ENCODE measurements around the gene FAM193A. TPM values are rescaled to one million over a fixed set of nuclear protein-coding genes. Genes with fewer than 3 reads are reported as not detected.
"Not testable (repeated sequence)": the region's sequence is repeated elsewhere in the genome, so short reads cannot be mapped to it uniquely, and the experiment has no call there.

FAM193A gene
- polyA plus RNA-seq, 1 experiment, result 5.9 TPM

DNA sequence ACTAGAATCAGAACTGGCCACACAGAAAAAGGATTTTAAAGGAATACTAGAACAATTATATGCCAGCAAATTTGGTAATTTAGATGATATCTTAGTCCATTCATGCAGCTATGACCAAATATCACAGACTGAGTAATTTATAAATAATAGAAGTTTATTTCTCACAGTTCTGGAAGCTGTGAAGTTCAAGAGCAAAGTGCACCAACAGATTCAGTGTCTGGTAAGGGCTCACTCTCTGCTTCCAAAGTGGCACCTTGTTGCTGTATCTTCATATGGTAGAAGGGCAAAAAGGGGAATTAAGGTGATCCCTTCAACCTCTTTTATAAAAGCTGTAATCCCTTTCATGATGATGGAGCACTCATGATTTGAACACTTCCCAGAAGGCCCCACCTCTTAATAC, 199.4 kb downstream of the FAM193A start:
- H3K27me3 ChIP-seq (ENCODE audit: control insufficient read depth, insufficient read depth, low read length), result no peaks in the 10 kb centered on the region
- ChIA-PET POLR2A (no interaction called here), CTCF (no interaction called here)
- H3K4me3 ChIP-seq (ENCODE audit: low read depth, low read length), result no peak overlapping the region
- no peak for DNase-seq (ENCODE audit: low read depth)
- TF ChIP-seq CTCF (IDR thresholded peaks at IDR 0.05; ENCODE audit: insufficient read depth, low read depth, low read length), result no peak
- peaks cover 20% of the 10 kb centered on the region for H3K36me3 ChIP-seq (ENCODE audit: control insufficient read depth, insufficient read depth, low read length)

- H3K27me3 ChIP-seq (ENCODE audit: control insufficient read depth, insufficient read depth, low read length); CTCF ChIA-PET; POLR2A ChIA-PET; H3K4me3 ChIP-seq (ENCODE audit: low read depth, low read length); DNase-seq (ENCODE audit: low read depth): not testable (repeated sequence)
- H3K36me3 ChIP-seq (ENCODE audit: control insufficient read depth, insufficient read depth, low read length), result peaks cover 12% of the 10 kb centered on the region
These were observed 201.8 kb downstream of the FAM193A start for GRCh38 chr4:2738296-2738695.

DNA sequence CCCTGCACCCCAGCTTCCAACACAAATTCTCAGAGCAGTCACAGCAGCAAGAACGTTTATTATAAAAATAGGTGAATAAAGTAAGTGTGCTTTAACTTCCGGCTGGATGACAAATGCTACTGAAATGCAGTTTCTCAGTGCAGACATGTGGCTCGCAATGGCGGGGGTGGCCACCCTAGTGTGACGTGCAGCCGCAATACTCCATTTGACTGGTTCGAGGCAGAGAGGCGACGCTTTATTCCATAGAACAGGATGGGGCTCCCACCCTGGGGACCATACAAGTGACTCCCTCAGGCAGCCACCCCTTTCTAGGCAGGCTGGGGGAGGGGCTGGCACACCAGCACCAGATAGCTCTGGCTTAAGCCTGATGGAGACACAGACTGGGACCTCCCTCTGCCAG, 205.2 kb downstream of the FAM193A start:
- POLR2A ChIA-PET, result no interaction called here
- Histone ChIP-seq H3K36me3 (ENCODE audit: control insufficient read depth, insufficient read depth, low read length) (peaks cover 30% of the 10 kb centered on the region), H3K27me3 (ENCODE audit: control insufficient read depth, insufficient read depth, low read length) (no peaks in the 10 kb centered on the region), H3K4me3 (ENCODE audit: low read depth, low read length) (no peak overlapping the region)
- no peak for DNase-seq (ENCODE audit: low read depth)
- CTCF ChIA-PET, result interaction anchor here (0.7 to 1.1 kb wide), 2 partner anchors 9 to 272 kb away, joined by 3 read pairs; partner anchors contain the start of gene RNF4
- no peak for TF ChIP-seq CTCF (IDR thresholded peaks at IDR 0.05; ENCODE audit: insufficient read depth, low read depth, low read length)

DNA sequence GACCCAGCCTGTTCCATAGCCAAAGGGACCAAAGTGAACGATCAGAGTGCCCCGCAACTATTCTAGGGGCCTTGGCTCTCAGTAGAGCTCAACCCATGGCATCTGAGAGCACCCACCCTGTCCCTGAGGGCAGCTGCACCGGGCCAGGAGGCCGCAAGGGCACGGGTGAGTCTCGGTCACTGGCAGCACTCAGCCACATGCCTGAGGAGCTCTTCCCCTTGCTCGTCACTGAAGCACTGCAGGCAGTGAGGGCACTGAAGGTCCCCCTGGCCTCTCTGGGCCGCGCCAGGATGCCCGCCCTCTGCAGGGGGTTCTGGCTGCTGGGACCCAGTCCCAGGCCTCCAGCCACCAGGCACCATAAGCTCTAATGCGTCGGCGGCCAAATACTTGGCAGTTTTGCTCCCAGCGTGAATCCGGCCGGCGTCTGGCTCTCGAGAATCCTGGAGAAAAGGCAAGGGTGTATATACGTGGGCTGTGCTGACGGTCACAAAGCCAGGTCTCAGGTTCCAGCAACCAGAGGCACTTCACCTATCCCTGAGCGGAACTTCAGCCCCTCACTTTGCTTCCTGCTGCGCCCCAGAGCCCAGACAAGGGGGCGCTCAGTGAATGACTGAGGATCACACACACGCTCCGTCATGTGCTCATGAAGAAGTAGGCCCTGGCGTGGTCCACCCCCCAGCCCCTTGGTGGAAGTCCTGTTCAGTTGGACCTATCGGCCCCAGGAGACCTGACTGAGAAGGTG, 205.8 kb downstream of the FAM193A start:
- Histone ChIP-seq H3K4me3 (ENCODE audit: low read depth, low read length) (no peak overlapping the region), H3K27me3 (ENCODE audit: control insufficient read depth, insufficient read depth, low read length) (no peaks in the 10 kb centered on the region), H3K36me3 (ENCODE audit: control insufficient read depth, insufficient read depth, low read length) (peaks cover 36% of the 10 kb centered on the region)
- no peak for TF ChIP-seq CTCF (IDR thresholded peaks at IDR 0.05; ENCODE audit: insufficient read depth, low read depth, low read length)
- POLR2A ChIA-PET, result no interaction called here
- DNase-seq (ENCODE audit: low read depth), result no peak
- CTCF ChIA-PET, result interaction anchor here (1.1 kb wide), 1 partner anchor 8 kb away, joined by 3 read pairs; no protein-coding TSS in a partner anchor

- Histone ChIP-seq H3K27me3 (ENCODE audit: control insufficient read depth, insufficient read depth, low read length) (no peaks in the 10 kb centered on the region), H3K4me3 (ENCODE audit: low read depth, low read length) (no peak overlapping the region), H3K36me3 (ENCODE audit: control insufficient read depth, insufficient read depth, low read length) (peaks cover 40% of the 10 kb centered on the region)
- DNase-seq (ENCODE audit: low read depth), result no peak
- ChIA-PET CTCF (no interaction called here), POLR2A (no interaction called here)
- no peak for TF ChIP-seq CTCF (IDR thresholded peaks at IDR 0.05; ENCODE audit: insufficient read depth, low read depth, low read length)
These were observed 206.5 kb downstream of the FAM193A start for GRCh38 chr4:2742823-2743517.
